Psoas muscle (tissue), 8 donors: ENCODE results near the gene PCGF3. TPM values are rescaled to one million over a fixed set of nuclear protein-coding genes. Genes with fewer than 3 reads are reported as not detected.
A peak's percentile ranks its signal among the peaks of the same experiment; 100 is the strongest.

ENCODE experiments used
- ATAC-seq, 4 donors: fragments of 200-7000 bp; cut with Tn5 transposase; one replicate each; pipeline ENCODE4 v1.9.1; 2020; ENCODE audit warnings: moderate library complexity in 3 of 4, mild to moderate bottlenecking in 2 of 4
- DNase-seq, 2 donors: peaks; one replicate each; pipeline ENCODE4 v3.0.0-alpha.2; 2020
- H3K27ac ChIP-seq: fragments of 200-600 bp; one replicate; pipeline ENCODE4 v1.8.0; 2022
- H3K27me3 ChIP-seq, 3 donors: fragments of 200-600 bp in 1 of 3; one replicate each; pipeline versions ENCODE4 v1.6.1 to v1.8.0; 2013 to 2022; ENCODE audit warnings: low read length in 2 of 3, mild to moderate bottlenecking in 2 of 3, moderate library complexity in 1 of 3; ENCODE audit not compliant: insufficient read depth in 3 of 3
- H3K36me3 ChIP-seq, 2 donors: fragments of 200-600 bp in 1 of 2; one replicate each; pipeline versions ENCODE4 v1.6.1 to v1.8.0; 2013 to 2022; ENCODE audit warnings: low read depth in 1 of 2, mild to moderate bottlenecking in 1 of 2, moderate library complexity in 1 of 2; ENCODE audit not compliant: insufficient read depth in 1 of 2
- H3K4me1 ChIP-seq: fragments of 200-600 bp; one replicate; pipeline ENCODE4 v1.8.0; 2022
- H3K4me3 ChIP-seq: fragments of 200-600 bp; one replicate; pipeline ENCODE4 v1.8.0; 2022; ENCODE audit warnings: mild to moderate bottlenecking
- H3K9me3 ChIP-seq: fragments of 200-600 bp; one replicate; pipeline ENCODE4 v1.8.0; 2022
- WGBS, 3 donors: extraction: QIAGEN DNeasy Blood & Tissue Kit; methylation state at CpG; one replicate each; pipeline versions ENCODE4 v1.1.6 to v1.1.7; 2013; 5-methylcytosine and 5-hydroxymethylcytosine counted together
- intact Hi-C, 2 donors: fragments of 100-400 bp; cut with DNase I; formaldehyde crosslinking; loops; one replicate each; pipeline versions ENCODE4 v1.11.0 to v1.14.2; 2022
- polyA plus RNA-seq, 3 donors: library from polyadenylated mRNA; stranded (reverse); fragments of 200-250 nt; gene quantifications; one replicate each; pipeline ENCODE4 v1.2.3, GENCODE V29; 2013
- total RNA-seq, 4 donors: library from RNA; stranded (reverse); fragmentation: NEBNext Ultra II Directional in 2 of 4; extraction: Animal tissue kit (Norgen Biotek cat#: 25700) in 2 of 4; gene quantifications; one replicate each; pipeline versions ENCODE4 v1.2.1 to v1.2.4, GENCODE V29; 2021 to 2023
- TF ChIP-seq, protein P1 (sequence below): fragments of 200-600 bp; IDR thresholded peaks from one replicate; pipeline ENCODE4 v1.8.0; 2022; ENCODE audit warnings: antibody characterized with exemption
- donor health status: healthy with polysubstance abuse.
- donor health status: DM: no; HTN: no; CAD: no; lungs with moderate emphysema.
- donor health status: Bipolar disorder and iron deficiency.
- donor health status: healthy.
- donor health status: DM: yes; HTN: yes; CAD: no.
- donor health status: DM: no; HTN: no; CAD: no.
- donor health status: DM: no; HTN: no; CAD: no.
- donor health status: DM: yes; HTN: yes; CAD: no.

The PCGF3 gene
- total and polyA plus RNA-seq, 7 donors, result 10.9 to 19.2 (median 15.1) TPM

DNA sequence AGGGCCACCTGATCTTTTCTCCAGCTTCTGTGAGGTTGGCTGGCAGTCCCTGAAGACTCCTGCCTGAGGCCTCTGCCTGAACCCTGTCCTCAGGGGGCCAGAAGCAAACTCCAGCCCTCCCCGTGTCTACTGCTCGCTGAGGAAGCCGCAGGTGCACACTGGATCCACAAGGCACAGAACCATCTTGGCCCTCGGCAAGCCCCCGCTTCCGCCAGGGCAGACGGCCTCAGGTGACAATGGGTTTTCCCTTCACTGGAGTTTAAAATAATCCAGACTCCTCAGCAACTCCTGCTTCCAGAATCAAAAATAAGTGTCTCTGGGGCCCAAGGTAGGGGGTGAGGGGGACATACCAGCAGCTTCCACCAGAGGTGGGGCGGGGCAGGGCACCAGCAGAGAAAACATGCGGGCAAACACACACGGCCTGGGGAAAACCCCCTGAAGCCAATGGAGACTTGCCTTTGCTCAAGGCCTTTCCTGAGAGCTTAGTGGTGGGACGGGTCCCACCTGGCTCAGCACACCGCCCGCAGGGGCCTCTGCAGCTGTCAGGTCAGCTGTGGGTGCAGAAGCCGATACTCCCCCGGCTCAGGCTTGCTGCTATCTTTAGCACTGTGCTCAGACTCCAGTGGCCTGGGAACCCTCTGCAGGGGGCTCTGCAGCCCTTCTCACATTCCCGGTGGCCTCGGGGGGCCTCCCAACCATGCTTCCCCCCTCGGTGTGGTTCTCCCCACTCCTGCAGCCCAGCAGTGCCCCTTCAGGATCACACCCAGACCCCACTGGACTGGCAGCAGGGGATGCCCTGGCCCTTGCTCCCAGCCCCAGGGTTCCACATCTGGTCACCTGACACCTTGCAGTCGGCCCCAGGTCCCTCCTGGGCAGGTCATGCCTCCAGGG is 29.4 kb upstream of the PCGF3 start:
- H3K9me3 ChIP-seq, result no peaks in the 10 kb centered on the region
- peaks cover 7 to 20% of the 10 kb centered on the region in 2 donors for H3K36me3 ChIP-seq
- ATAC-seq (peak in 1 of 4 donors; percentile 31), DNase-seq (peak in 1 of 2 donors; percentile 49)
- intact Hi-C loops, result no loop called here
- H3K27ac ChIP-seq, result peak overlapping the region; percentile 93
- H3K27me3 ChIP-seq, result peaks cover 0 to 2% (median 0%) of the 10 kb centered on the region in 3 donors
- TF ChIP-seq, protein P1, sequence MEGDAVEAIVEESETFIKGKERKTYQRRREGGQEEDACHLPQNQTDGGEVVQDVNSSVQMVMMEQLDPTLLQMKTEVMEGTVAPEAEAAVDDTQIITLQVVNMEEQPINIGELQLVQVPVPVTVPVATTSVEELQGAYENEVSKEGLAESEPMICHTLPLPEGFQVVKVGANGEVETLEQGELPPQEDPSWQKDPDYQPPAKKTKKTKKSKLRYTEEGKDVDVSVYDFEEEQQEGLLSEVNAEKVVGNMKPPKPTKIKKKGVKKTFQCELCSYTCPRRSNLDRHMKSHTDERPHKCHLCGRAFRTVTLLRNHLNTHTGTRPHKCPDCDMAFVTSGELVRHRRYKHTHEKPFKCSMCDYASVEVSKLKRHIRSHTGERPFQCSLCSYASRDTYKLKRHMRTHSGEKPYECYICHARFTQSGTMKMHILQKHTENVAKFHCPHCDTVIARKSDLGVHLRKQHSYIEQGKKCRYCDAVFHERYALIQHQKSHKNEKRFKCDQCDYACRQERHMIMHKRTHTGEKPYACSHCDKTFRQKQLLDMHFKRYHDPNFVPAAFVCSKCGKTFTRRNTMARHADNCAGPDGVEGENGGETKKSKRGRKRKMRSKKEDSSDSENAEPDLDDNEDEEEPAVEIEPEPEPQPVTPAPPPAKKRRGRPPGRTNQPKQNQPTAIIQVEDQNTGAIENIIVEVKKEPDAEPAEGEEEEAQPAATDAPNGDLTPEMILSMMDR, result no peak
- 33 to 43% (median 37%) methylated on average over 19 of the region's 19 CpGs for WGBS, 3 donors
- H3K4me1 ChIP-seq, result peaks cover 53% of the 10 kb centered on the region
- H3K4me3 ChIP-seq, result peak overlapping the region; percentile 86

- Histone ChIP-seq H3K27me3 (peaks cover 0 to 3% (median 0%) of the 10 kb centered on the region in 3 donors), H3K9me3 (no peaks in the 10 kb centered on the region), H3K4me3 (no peak overlapping the region), H3K27ac (peak overlapping the region; percentile 93), H3K4me1 (peaks cover 53% of the 10 kb centered on the region), H3K36me3 (peaks cover 5 to 13% of the 10 kb centered on the region in 2 donors)
- ATAC-seq (no peak), DNase-seq (peak in 1 of 2 donors; percentile 48)
- intact Hi-C loops, result no loop called here
- TF ChIP-seq, protein P1, result no peak
- WGBS, 3 donors, result 53 to 58% (median 55%) methylated on average over 8 of the region's 8 CpGs
These were observed 28.8 kb upstream of the PCGF3 start for GRCh38 chr4:676871-677235.

GRCh38 chr4:677431-678293 is 28.0 kb upstream of the PCGF3 start:
- ATAC-seq, result peak in 1 of 4 donors; percentile 41
- 33 to 50% (median 34%) methylated on average over 26 of the region's 26 CpGs for WGBS, 3 donors

GRCh38 chr4:678331-679103 is 27.1 kb upstream of the PCGF3 start:
- Histone ChIP-seq H3K36me3 (no peaks in the 10 kb centered on the region), H3K9me3 (no peaks in the 10 kb centered on the region), H3K27ac (no peak overlapping the region), H3K4me1 (peaks cover 44% of the 10 kb centered on the region), H3K4me3 (no peak overlapping the region), H3K27me3 (peaks cover 0 to 3% (median 0%) of the 10 kb centered on the region in 3 donors)
- TF ChIP-seq, protein P1, result no peak
- intact Hi-C loops, result no loop called here
- 60 to 68% (median 62%) methylated on average over 12 to 14 of the region's 14 CpGs for WGBS, 3 donors
- DNase-seq (peak in 1 of 2 donors; percentile 36), ATAC-seq (no peak)

More at GRCh38 chr4:677431-678293, 28.0 kb upstream of the PCGF3 start:
- H3K27me3 ChIP-seq, result peaks cover 0 to 3% (median 0%) of the 10 kb centered on the region in 3 donors
- intact Hi-C loops, result no loop called here
- no peak overlapping the region for H3K4me3 ChIP-seq
- peaks cover 0 to 5% of the 10 kb centered on the region in 2 donors for H3K36me3 ChIP-seq
- no peaks in the 10 kb centered on the region for H3K9me3 ChIP-seq
- peak in 1 of 2 donors; percentile 65 for DNase-seq
- TF ChIP-seq, protein P1, result no peak
- H3K27ac ChIP-seq, result peak overlapping the region; percentile 93
- H3K4me1 ChIP-seq, result peaks cover 52% of the 10 kb centered on the region
